CD14-positive monocyte (primary cell): ENCODE data around the gene ERLEC1. TPM values are rescaled to one million over a fixed set of nuclear protein-coding genes. Genes with fewer than 3 reads are reported as not detected.

Source experiments
- DNase-seq, 3 donors: peaks; one replicate each; pipeline ENCODE4 v3.0.0-alpha.2; 2011 to 2022
- H2AFZ ChIP-seq: 2 replicates; pipeline ENCODE4 v1.6.0; 2012; ENCODE audit warnings: mild to moderate bottlenecking, low read depth, low read length, inconsistent platforms; ENCODE audit not compliant: insufficient read depth, poor library complexity, severe bottlenecking
- H3K27ac ChIP-seq, 2 donors: 1 replicate in 1 of 2; 2 replicates in 1 of 2; pipeline ENCODE4 v1.5.1; 2012 to 2013; ENCODE audit warnings: low read length in 2 of 2, control low read depth in 1 of 2, inconsistent platforms in 1 of 2, low read depth in 1 of 2, mild to moderate bottlenecking in 1 of 2
- H3K27me3 ChIP-seq, 2 donors: one replicate each; pipeline versions ENCODE4 v1.6.0 to v1.6.1; 2011 to 2013; ENCODE audit warnings: low read length in 2 of 2; ENCODE audit not compliant: control insufficient read depth in 2 of 2, insufficient read depth in 2 of 2
- H3K36me3 ChIP-seq, 2 donors: replicated peaks in 1 of 2; 1 replicate in 1 of 2; 2 replicates in 1 of 2; pipeline versions ENCODE4 v1.5.1 to v1.6.1; 2012 to 2013; ENCODE audit warnings: low read length in 2 of 2, control low read depth in 1 of 2, inconsistent platforms in 1 of 2, mild to moderate bottlenecking in 1 of 2; ENCODE audit not compliant: insufficient read depth in 2 of 2, control insufficient read depth in 1 of 2
- H3K4me1 ChIP-seq, 2 donors: 1 replicate in 1 of 2; 2 replicates in 1 of 2; pipeline versions ENCODE4 v1.5.1 to v1.6.1; 2012 to 2013; ENCODE audit warnings: low read length in 2 of 2, control low read depth in 1 of 2, inconsistent platforms in 1 of 2, mild to moderate bottlenecking in 1 of 2, moderate library complexity in 1 of 2; ENCODE audit not compliant: insufficient read depth in 2 of 2, control insufficient read depth in 1 of 2
- H3K4me2 ChIP-seq: replicated peaks from 2 replicates; pipeline ENCODE3; 2012; ENCODE audit warnings: low read length, moderate library complexity, mild to moderate bottlenecking; ENCODE audit not compliant: poor library complexity, severe bottlenecking; ENCODE audit errors: extremely low read depth
- H3K4me3 ChIP-seq, 3 experiments: fragments of 200-600 bp in 1 of 3; sonication (generic) in 1 of 3; replicated peaks in 1 of 3; 1 replicate in 2 of 3; 2 replicates in 1 of 3; pipeline ENCODE4 v1.5.1; 2011 to 2013; ENCODE audit warnings: low read length in 3 of 3, mild to moderate bottlenecking in 3 of 3, control low read depth in 2 of 3, low read depth in 2 of 3, inconsistent platforms in 1 of 3, moderate library complexity in 1 of 3
- H3K79me2 ChIP-seq: 2 replicates; pipeline ENCODE4 v1.6.0; 2012; ENCODE audit warnings: mild to moderate bottlenecking, control low read depth, inconsistent platforms, low read length, moderate library complexity; ENCODE audit not compliant: insufficient read depth
- H3K9ac ChIP-seq: 2 replicates; pipeline ENCODE4 v1.6.0; 2017; ENCODE audit warnings: low read length, mild to moderate bottlenecking; ENCODE audit not compliant: insufficient read depth, poor library complexity, severe bottlenecking
- H3K9me3 ChIP-seq, 2 donors: replicated peaks in 1 of 2; 1 replicate in 1 of 2; 2 replicates in 1 of 2; pipeline versions ENCODE4 v1.5.1 to v1.6.1; 2012 to 2013; ENCODE audit warnings: low read length in 2 of 2, control low read depth in 1 of 2; ENCODE audit not compliant: control insufficient read depth in 1 of 2, insufficient read depth in 1 of 2
- H4K20me1 ChIP-seq: 2 replicates; pipeline ENCODE4 v1.6.0; 2012; ENCODE audit warnings: mild to moderate bottlenecking, low read length, control low read depth, moderate library complexity; ENCODE audit not compliant: insufficient read depth
- H3K27ac Mint-ChIP-seq, 7 donors: one replicate each; pipeline ENCODE4 v1.8.0; 2020; ENCODE audit warnings: mild to moderate bottlenecking in 7 of 7, mixed read lengths in 7 of 7, moderate library complexity in 6 of 7, inconsistent platforms in 2 of 7
- H3K27me3 Mint-ChIP-seq, 3 donors: one replicate each; pipeline ENCODE4 v1.8.0; 2021 to 2022; ENCODE audit warnings: low read depth in 3 of 3, mild to moderate bottlenecking in 3 of 3, mixed read lengths in 3 of 3, moderate library complexity in 3 of 3, inconsistent platforms in 1 of 3
- H3K36me3 Mint-ChIP-seq, 2 donors: one replicate each; pipeline ENCODE4 v1.8.0; 2020; ENCODE audit warnings: mixed read lengths in 2 of 2, inconsistent platforms in 1 of 2, mild to moderate bottlenecking in 1 of 2
- H3K4me1 Mint-ChIP-seq: one replicate; pipeline ENCODE4 v1.8.0; 2020; ENCODE audit warnings: mild to moderate bottlenecking, mixed read lengths
- H3K4me3 Mint-ChIP-seq, 2 donors: one replicate each; pipeline ENCODE4 v1.8.0; 2020; ENCODE audit warnings: mild to moderate bottlenecking in 2 of 2, mixed read lengths in 2 of 2, moderate library complexity in 1 of 2
- H3K9me3 Mint-ChIP-seq, 7 donors: one replicate each; pipeline ENCODE4 v1.8.0; 2020 to 2022; ENCODE audit warnings: mixed read lengths in 7 of 7, mild to moderate bottlenecking in 6 of 7, moderate library complexity in 6 of 7, inconsistent platforms in 2 of 7
- WGBS: methylation state at CpG from one replicate; pipeline ENCODE4 v1.1.5; 2013; ENCODE audit warnings: missing lambda C conversion rate; ENCODE audit not compliant: insufficient coverage; 5-methylcytosine and 5-hydroxymethylcytosine counted together
- intact Hi-C, 2 donors: fragments of 100-400 bp; cut with micrococcal nuclease; formaldehyde crosslinking; loops; one replicate each; pipeline versions ENCODE4 v1.15.0 to v1.15.1; 2023
- polyA plus RNA-seq, 3 donors: library from polyadenylated mRNA; depleted of rRNA in 1 of 3; unstranded in 2 of 3; stranded (reverse) in 1 of 3; fragments of 300-500 nt in 2 of 3; fragments of >200 nt in 1 of 3; fragmentation: Illumina TruSeq in 2 of 3; gene quantifications; 1 replicate in 2 of 3; 2 replicates in 1 of 3; pipeline ENCODE4 v1.2.3, GENCODE V29; 2012 to 2021
- TF ChIP-seq, protein P1 (sequence below): fragments of 200-600 bp; IDR thresholded peaks from one replicate; pipeline ENCODE4 v1.8.0; 2022; ENCODE audit warnings: antibody characterized with exemption, mild to moderate bottlenecking

Gene ERLEC1
- polyA plus RNA-seq, 3 donors, result 11.4 to 23.8 (median 23.7) TPM

DNA sequence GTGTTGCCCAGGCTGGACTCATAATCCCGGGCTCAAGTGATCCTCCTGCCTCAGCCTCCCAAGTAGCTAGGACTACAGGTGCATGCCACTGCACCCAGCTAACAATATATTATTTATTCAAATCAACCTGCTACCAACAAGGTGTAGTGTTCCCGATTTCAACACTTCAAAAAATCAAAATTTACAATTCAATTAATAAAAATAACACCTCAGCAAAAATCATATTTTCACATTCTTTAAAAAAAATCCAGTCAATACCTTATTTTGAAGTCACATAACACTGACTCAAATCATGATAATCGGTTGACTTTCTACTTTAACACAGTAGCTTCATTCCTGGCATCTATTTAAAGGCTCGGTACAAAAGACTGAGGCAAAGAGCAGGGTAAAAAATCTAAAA, 65.7 kb downstream of the ERLEC1 start:
- no peak overlapping the region for H3K4me2 ChIP-seq
- no peaks in the 10 kb centered on the region for H3K4me1 ChIP-seq
- H2AFZ ChIP-seq, result no peak overlapping the region
- intact Hi-C loops, result no loop called here
- TF ChIP-seq, protein P1, sequence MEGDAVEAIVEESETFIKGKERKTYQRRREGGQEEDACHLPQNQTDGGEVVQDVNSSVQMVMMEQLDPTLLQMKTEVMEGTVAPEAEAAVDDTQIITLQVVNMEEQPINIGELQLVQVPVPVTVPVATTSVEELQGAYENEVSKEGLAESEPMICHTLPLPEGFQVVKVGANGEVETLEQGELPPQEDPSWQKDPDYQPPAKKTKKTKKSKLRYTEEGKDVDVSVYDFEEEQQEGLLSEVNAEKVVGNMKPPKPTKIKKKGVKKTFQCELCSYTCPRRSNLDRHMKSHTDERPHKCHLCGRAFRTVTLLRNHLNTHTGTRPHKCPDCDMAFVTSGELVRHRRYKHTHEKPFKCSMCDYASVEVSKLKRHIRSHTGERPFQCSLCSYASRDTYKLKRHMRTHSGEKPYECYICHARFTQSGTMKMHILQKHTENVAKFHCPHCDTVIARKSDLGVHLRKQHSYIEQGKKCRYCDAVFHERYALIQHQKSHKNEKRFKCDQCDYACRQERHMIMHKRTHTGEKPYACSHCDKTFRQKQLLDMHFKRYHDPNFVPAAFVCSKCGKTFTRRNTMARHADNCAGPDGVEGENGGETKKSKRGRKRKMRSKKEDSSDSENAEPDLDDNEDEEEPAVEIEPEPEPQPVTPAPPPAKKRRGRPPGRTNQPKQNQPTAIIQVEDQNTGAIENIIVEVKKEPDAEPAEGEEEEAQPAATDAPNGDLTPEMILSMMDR, result no peak
- H3K27ac ChIP-seq, result no peak overlapping the region
- peaks cover 6 to 22% of the 10 kb centered on the region in 2 donors for H3K36me3 ChIP-seq
- H3K4me3 ChIP-seq, result no peak overlapping the region
- no peaks in the 10 kb centered on the region for H3K9me3 Mint-ChIP-seq
- H3K36me3 Mint-ChIP-seq, result peaks cover 18 to 27% of the 10 kb centered on the region in 2 donors
- 87% methylated on average over 3 of the region's 4 CpGs for WGBS
- no peaks in the 10 kb centered on the region for H4K20me1 ChIP-seq
- no peaks in the 10 kb centered on the region for H3K27me3 ChIP-seq
- no peak overlapping the region for H3K9ac ChIP-seq
- peaks cover 6% of the 10 kb centered on the region for H3K4me1 Mint-ChIP-seq
- DNase-seq, result no peak
- no peak overlapping the region for H3K4me3 Mint-ChIP-seq
- peaks cover 0 to 3% (median 1%) of the 10 kb centered on the region in 3 donors for H3K27me3 Mint-ChIP-seq
- no peak overlapping the region for H3K27ac Mint-ChIP-seq
- no peaks in the 10 kb centered on the region for H3K9me3 ChIP-seq
- H3K79me2 ChIP-seq, result no peaks in the 10 kb centered on the region

DNA sequence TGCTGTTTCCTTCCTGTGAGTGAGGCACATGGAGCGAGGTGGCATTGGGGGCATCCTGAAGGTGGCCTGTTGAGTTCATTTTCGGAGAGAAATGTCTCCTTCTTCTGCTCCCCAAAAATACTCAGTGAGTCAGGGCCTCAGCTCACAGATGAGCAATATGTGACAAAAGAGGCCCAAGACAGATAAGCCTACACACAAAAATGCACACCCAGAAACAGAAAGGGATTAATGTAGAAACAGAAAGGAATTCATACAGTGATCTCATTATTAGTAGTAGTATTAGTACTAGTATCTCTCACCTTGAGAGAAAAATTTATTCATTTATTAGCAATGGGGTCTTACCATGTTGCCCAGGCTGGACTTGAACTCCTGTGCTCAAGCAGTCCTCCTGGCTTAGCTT, 67.8 kb downstream of the ERLEC1 start:
- Mint-ChIP-seq H3K36me3 (peaks cover 18 to 31% of the 10 kb centered on the region in 2 donors), H3K27me3 (peaks cover 0 to 3% (median 1%) of the 10 kb centered on the region in 3 donors), H3K4me1 (no peaks in the 10 kb centered on the region), H3K9me3 (no peaks in the 10 kb centered on the region), H3K4me3 (no peak overlapping the region), H3K27ac (no peak overlapping the region)
- Histone ChIP-seq H3K27me3 (no peaks in the 10 kb centered on the region), H4K20me1 (no peaks in the 10 kb centered on the region), H3K4me2 (no peak overlapping the region), H3K36me3 (peaks cover 6 to 22% of the 10 kb centered on the region in 2 donors), H3K9ac (no peak overlapping the region), H3K4me3 (no peak overlapping the region), H3K79me2 (no peaks in the 10 kb centered on the region), H3K27ac (no peak overlapping the region), H3K4me1 (no peaks in the 10 kb centered on the region), H3K9me3 (no peaks in the 10 kb centered on the region), H2AFZ (no peak overlapping the region)
- intact Hi-C loops, result no loop called here
- DNase-seq, result no peak
- TF ChIP-seq, protein P1, result no peak
- WGBS, result no CpG with 5 or more reads among the region's 2 CpGs
